Stimulated activated memory B cell treated with anti-CD40 and anti-IgM and Interleukin-4, amounts not matched to agents 10 μg/mL and 1 μg/mL and 100 μg/mL, for 72 hours (primary cell): ENCODE results near the gene CCDC110.
A peak's percentile ranks its signal among the peaks of the same experiment; 100 is the strongest.

Experiments used
- ATAC-seq: fragments of 150-1000 bp; cut with Tn5 transposase; 2 replicates; pipeline ENCODE4 v1.10.0; 2021
- H3K27ac Mint-ChIP-seq: one replicate; pipeline ENCODE4 v1.8.0; 2022; ENCODE audit warnings: mild to moderate bottlenecking, mixed read lengths
- H3K27me3 Mint-ChIP-seq: one replicate; pipeline ENCODE4 v1.8.0; 2022; ENCODE audit warnings: mixed read lengths
- H3K36me3 Mint-ChIP-seq: one replicate; pipeline ENCODE4 v1.8.0; 2022; ENCODE audit warnings: mixed read lengths
- H3K4me1 Mint-ChIP-seq: one replicate; pipeline ENCODE4 v1.8.0; 2022; ENCODE audit warnings: mixed read lengths
- H3K4me3 Mint-ChIP-seq: one replicate; pipeline ENCODE4 v1.8.0; 2022; ENCODE audit warnings: mild to moderate bottlenecking, moderate library complexity, mixed read lengths
- H3K9me3 Mint-ChIP-seq: one replicate; pipeline ENCODE4 v1.8.0; 2022; ENCODE audit warnings: mixed read lengths

CCDC110 gene

DNA sequence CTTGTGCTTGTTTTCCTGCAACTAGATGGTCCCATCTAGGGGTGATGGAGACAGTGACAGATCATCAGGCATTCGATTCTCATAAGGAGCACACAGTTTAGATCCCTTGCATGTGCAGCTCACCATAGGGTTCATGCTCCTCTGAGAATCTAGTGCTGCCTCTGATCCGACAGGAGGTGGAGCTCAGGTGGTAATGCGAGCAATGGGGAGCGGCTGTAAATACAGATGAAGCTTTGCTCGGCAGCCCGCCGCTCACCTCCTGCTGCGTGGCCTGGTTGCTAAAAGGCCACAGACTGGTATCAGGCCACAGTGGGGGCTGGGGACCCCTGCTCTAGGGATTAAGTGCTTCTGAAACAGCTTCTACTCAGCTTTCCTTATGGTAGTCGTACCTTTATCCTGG is 28.5 kb upstream of the CCDC110 start:
- no peak for ATAC-seq
- no peak overlapping the region for H3K4me3 Mint-ChIP-seq
- peaks cover 45% of the 10 kb centered on the region for H3K27me3 Mint-ChIP-seq
- no peak overlapping the region for H3K27ac Mint-ChIP-seq
- H3K9me3 Mint-ChIP-seq = peaks cover 9% of the 10 kb centered on the region
- H3K4me1 Mint-ChIP-seq = no peaks in the 10 kb centered on the region
- peaks cover 7% of the 10 kb centered on the region for H3K36me3 Mint-ChIP-seq

GRCh38 chr4:185488650-185489049 is 17.1 kb upstream of the CCDC110 start:
- no peak for ATAC-seq
- H3K4me1 Mint-ChIP-seq = no peaks in the 10 kb centered on the region
- peaks cover 42% of the 10 kb centered on the region for H3K27me3 Mint-ChIP-seq
- peaks cover 12% of the 10 kb centered on the region for H3K36me3 Mint-ChIP-seq
- no peak overlapping the region for H3K4me3 Mint-ChIP-seq
- H3K9me3 Mint-ChIP-seq = peaks cover 16% of the 10 kb centered on the region
- no peak overlapping the region for H3K27ac Mint-ChIP-seq

DNA sequence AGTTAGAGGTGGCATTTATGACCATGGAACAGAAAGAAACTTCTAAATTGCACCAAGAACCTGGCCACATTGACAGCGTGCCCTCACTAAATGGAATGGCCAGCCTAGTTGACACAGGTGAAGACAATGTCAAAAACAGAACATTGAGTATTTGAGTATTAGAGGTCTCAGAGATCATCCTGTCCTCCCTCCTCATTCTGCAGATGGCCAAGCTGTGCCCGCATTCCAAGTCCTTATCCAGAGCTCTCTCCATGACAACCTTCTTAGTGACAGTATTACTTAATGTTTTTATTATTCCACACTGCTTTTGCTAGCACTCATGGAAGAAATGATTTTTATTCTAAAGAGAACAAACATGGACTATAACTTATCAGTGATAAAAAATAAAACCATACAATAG is 9.9 kb upstream of the CCDC110 start:
- ATAC-seq = no peak
- Mint-ChIP-seq H3K9me3 (no peaks in the 10 kb centered on the region), H3K27me3 (peaks cover 54% of the 10 kb centered on the region), H3K4me3 (no peak overlapping the region), H3K4me1 (peaks cover 10% of the 10 kb centered on the region), H3K36me3 (no peaks in the 10 kb centered on the region), H3K27ac (no peak overlapping the region)

DNA sequence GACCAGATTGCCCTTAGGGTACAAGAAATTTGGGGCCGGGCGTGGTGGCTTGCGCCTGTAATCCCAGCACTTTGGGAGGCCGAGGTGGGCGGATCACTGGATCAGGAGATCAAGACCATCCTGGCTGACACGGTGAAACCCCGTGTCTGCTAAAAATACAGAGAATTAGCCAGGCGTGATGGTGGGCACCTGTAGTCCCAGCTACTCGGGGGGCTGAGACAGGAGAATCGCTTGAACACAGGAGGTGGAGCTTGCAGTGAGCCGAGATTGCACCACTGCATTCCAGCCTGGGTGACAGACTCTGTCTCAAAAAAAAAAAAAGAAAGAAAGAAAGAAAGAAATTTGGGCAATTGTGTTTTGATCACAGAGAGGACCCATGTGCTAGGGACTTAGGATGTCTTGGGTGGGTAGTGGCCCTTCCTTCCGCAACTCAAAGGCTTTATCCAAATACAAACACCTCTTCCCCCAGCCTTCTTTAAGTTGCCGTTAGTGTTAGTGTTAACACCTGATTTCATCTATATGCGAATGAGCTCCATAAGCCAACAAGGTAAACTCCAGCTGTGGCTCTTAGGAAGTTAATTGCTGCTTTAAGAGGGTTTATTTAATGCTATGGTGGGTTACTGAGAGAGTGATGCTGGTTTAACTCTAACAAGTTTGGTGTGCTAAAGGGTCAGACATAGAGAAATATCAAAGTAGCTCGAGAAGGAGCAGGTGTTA is 8.6 kb upstream of the CCDC110 start:
- H3K36me3 Mint-ChIP-seq = no peaks in the 10 kb centered on the region
- no peak overlapping the region for H3K4me3 Mint-ChIP-seq
- peaks cover 47% of the 10 kb centered on the region for H3K27me3 Mint-ChIP-seq
- no peaks in the 10 kb centered on the region for H3K9me3 Mint-ChIP-seq
- peaks cover 10% of the 10 kb centered on the region for H3K4me1 Mint-ChIP-seq
- no peak overlapping the region for H3K27ac Mint-ChIP-seq
- no peak for ATAC-seq

GRCh38 chr4:185479507-185479971 is 8.0 kb upstream of the CCDC110 start:
- Mint-ChIP-seq H3K36me3 (no peaks in the 10 kb centered on the region), H3K27me3 (peaks cover 47% of the 10 kb centered on the region), H3K9me3 (no peaks in the 10 kb centered on the region), H3K4me3 (no peak overlapping the region), H3K27ac (no peak overlapping the region), H3K4me1 (peaks cover 10% of the 10 kb centered on the region)
- peak; percentile 75 for ATAC-seq

- no peaks in the 10 kb centered on the region for H3K36me3 Mint-ChIP-seq
- H3K9me3 Mint-ChIP-seq = no peaks in the 10 kb centered on the region
- peaks cover 20% of the 10 kb centered on the region for H3K27me3 Mint-ChIP-seq
- H3K4me1 Mint-ChIP-seq = peaks cover 29% of the 10 kb centered on the region
- ATAC-seq = no peak
- no peak overlapping the region for H3K27ac Mint-ChIP-seq
- H3K4me3 Mint-ChIP-seq = no peak overlapping the region
These were observed 1.7 kb upstream of the CCDC110 start for GRCh38 chr4:185473247-185473646.

GRCh38 chr4:185472103-185472542 is 590 bp upstream of the CCDC110 start:
- Mint-ChIP-seq H3K9me3 (no peaks in the 10 kb centered on the region), H3K36me3 (no peaks in the 10 kb centered on the region), H3K27ac (peak overlapping the region; percentile 92), H3K4me1 (peaks cover 29% of the 10 kb centered on the region), H3K4me3 (peak overlapping the region; percentile 97), H3K27me3 (peaks cover 9% of the 10 kb centered on the region)
- no peak for ATAC-seq

DNA sequence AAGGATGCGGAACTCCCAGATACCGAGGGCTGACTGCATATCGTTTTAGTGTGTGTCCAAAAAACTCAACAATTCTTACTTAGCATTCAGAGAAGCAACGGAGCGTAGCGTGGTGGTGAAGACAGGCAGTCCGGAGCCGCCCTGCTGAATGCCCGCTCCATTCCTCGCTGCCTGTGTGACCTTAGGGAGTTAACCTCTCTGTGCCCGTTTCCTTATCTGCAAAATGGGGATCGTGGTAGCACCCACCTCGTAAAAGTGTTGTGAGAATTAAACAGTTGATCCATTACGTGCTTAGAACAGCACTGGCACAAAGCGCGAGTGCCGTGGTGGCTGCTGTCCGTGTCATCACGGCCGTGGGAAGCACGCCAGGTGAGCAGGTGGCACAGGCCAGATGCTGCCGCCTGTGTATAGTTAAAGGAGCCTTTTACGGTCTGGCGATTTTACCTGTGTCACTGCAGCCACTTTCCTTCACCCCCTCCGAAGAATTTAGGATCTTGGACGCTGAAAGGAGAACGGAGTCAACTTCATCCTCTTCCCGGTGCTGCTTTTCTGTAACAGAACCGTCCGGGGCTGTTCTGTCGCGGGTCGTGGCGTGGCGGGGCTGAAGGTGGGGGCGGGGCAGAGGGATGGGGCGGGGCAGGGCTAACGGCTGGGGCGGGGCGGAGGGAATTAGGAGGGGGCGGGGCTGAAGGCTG is 885 bp downstream of the CCDC110 start:
- Mint-ChIP-seq H3K4me3 (peak overlapping the region; percentile 77), H3K9me3 (no peaks in the 10 kb centered on the region), H3K27ac (peak overlapping the region; percentile 65), H3K36me3 (no peaks in the 10 kb centered on the region), H3K27me3 (no peaks in the 10 kb centered on the region), H3K4me1 (peaks cover 29% of the 10 kb centered on the region)
- peak; percentile 57 for ATAC-seq

- H3K27ac Mint-ChIP-seq = peak overlapping the region; percentile 39
These were observed 1.9 kb downstream of the CCDC110 start for GRCh38 chr4:185469580-185470154.

DNA sequence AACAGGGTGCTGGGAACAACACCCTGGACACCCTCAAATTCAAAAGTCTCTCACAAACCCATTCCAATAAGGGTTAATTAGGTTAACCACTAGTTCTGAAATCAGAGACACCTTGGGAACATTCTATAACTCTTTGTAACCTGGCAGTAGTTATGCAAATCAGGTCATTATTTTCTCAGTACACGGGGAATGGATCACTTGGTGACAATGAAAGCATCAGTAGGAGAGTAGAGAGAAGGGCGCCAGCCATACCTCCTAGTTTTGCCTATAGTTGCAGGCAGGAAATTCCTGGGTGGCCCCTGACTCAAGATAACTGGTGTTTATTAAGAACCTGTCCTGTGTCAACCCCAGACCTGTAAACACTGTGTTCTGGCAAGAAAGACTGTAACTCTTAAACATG is 2.5 kb downstream of the CCDC110 start:
- Mint-ChIP-seq H3K27ac (peak overlapping the region; percentile 39), H3K27me3 (no peaks in the 10 kb centered on the region), H3K4me3 (no peak overlapping the region), H3K36me3 (no peaks in the 10 kb centered on the region), H3K9me3 (no peaks in the 10 kb centered on the region), H3K4me1 (peaks cover 29% of the 10 kb centered on the region)
- ATAC-seq = no peak

More at GRCh38 chr4:185469580-185470154, 1.9 kb downstream of the CCDC110 start:
- Mint-ChIP-seq H3K4me3 (peak overlapping the region; percentile 25), H3K27me3 (no peaks in the 10 kb centered on the region), H3K4me1 (peaks cover 29% of the 10 kb centered on the region), H3K36me3 (no peaks in the 10 kb centered on the region), H3K9me3 (no peaks in the 10 kb centered on the region)
- ATAC-seq = no peak

GRCh38 chr4:185467991-185468390 is 3.5 kb downstream of the CCDC110 start:
- Mint-ChIP-seq H3K9me3 (no peaks in the 10 kb centered on the region), H3K36me3 (no peaks in the 10 kb centered on the region), H3K27ac (no peak overlapping the region), H3K4me3 (no peak overlapping the region), H3K4me1 (peaks cover 29% of the 10 kb centered on the region), H3K27me3 (no peaks in the 10 kb centered on the region)
- no peak for ATAC-seq

GRCh38 chr4:185467101-185467500 is 4.4 kb downstream of the CCDC110 start:
- H3K27ac Mint-ChIP-seq = no peak overlapping the region
- no peak for ATAC-seq
- H3K9me3 Mint-ChIP-seq = no peaks in the 10 kb centered on the region
- H3K4me1 Mint-ChIP-seq = peaks cover 21% of the 10 kb centered on the region
- no peak overlapping the region for H3K4me3 Mint-ChIP-seq
- H3K27me3 Mint-ChIP-seq = no peaks in the 10 kb centered on the region
- no peaks in the 10 kb centered on the region for H3K36me3 Mint-ChIP-seq

GRCh38 chr4:185465707-185466106 is 5.8 kb downstream of the CCDC110 start:
- Mint-ChIP-seq H3K4me1 (peaks cover 15% of the 10 kb centered on the region), H3K27ac (no peak overlapping the region), H3K9me3 (no peaks in the 10 kb centered on the region), H3K27me3 (no peaks in the 10 kb centered on the region), H3K36me3 (no peaks in the 10 kb centered on the region), H3K4me3 (no peak overlapping the region)
- ATAC-seq = no peak

DNA sequence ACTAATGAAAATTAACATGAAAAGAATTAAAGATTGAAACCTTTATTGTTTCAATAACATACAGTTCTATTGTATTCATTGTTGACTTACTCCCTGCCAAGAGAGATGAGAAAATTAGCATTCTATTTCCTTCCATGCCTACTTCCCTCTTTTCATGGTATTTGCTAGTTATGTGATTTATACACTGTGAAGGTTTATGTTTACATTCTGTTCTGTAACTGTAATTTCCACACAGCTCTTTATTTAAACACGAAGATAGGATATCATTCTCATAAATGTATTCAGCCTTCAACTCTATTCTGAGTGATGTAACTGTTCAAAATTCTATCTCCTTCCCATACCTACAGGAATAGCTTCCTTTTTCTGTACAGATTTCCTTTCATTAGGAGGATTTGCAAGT is 6.6 kb downstream of the CCDC110 start:
- H3K27ac Mint-ChIP-seq = no peak overlapping the region
- H3K4me3 Mint-ChIP-seq = no peak overlapping the region
- H3K9me3 Mint-ChIP-seq = no peaks in the 10 kb centered on the region
- no peaks in the 10 kb centered on the region for H3K27me3 Mint-ChIP-seq
- ATAC-seq = no peak
- H3K36me3 Mint-ChIP-seq = no peaks in the 10 kb centered on the region
- peaks cover 7% of the 10 kb centered on the region for H3K4me1 Mint-ChIP-seq

DNA sequence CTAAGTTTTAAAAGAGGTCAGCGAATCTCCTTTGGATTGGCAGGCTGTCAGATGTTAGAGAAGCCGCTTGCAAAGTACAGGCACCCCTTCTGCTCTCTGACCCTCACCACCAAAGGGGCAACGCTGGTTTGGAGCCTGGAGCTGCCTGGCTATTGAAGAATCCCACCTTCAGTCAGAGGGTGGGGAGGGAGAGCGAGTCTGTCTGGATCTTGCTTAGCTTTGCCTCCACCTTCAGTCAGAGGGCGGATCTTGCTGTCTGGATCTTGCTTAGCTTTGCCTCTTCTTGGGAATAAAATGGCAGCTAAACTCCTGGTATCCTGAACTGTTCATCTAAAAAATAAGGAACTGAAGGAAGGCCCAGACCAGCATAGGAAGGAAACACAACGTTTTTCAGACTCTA is 7.3 kb downstream of the CCDC110 start:
- Mint-ChIP-seq H3K9me3 (no peaks in the 10 kb centered on the region), H3K27ac (no peak overlapping the region), H3K27me3 (no peaks in the 10 kb centered on the region), H3K36me3 (no peaks in the 10 kb centered on the region), H3K4me1 (peaks cover under 1% of the 10 kb centered on the region), H3K4me3 (no peak overlapping the region)
- ATAC-seq = no peak

- H3K9me3 Mint-ChIP-seq = no peaks in the 10 kb centered on the region
- ATAC-seq = no peak
- H3K4me1 Mint-ChIP-seq = no peaks in the 10 kb centered on the region
- no peaks in the 10 kb centered on the region for H3K27me3 Mint-ChIP-seq
- no peak overlapping the region for H3K27ac Mint-ChIP-seq
- no peaks in the 10 kb centered on the region for H3K36me3 Mint-ChIP-seq
- no peak overlapping the region for H3K4me3 Mint-ChIP-seq
These were observed 8.0 kb downstream of the CCDC110 start for GRCh38 chr4:185463541-185463940.
